Stimulated activated CD4-positive, alpha-beta T cell treated with anti-CD3 and anti-CD28 coated beads, Interleukin-2, amount 100 ng/mL, for 4 hours (primary cell): ENCODE results near the gene CTU2.

Experiments
- DNase-seq: peaks from one replicate; pipeline ENCODE4 v3.0.0-alpha.2; 2020; ENCODE audit warnings: low read depth

CTU2 gene

GRCh38 chr16:88743693-88744576 is 37.6 kb downstream of the CTU2 start:
- DNase-seq: peak; percentile 68

- no peak for DNase-seq
Observed at GRCh38 chr16:88744577-88745521, 38.5 kb downstream of the CTU2 start.

- DNase-seq: no peak
Observed at GRCh38 chr16:88746506-88746905, 40.2 kb downstream of the CTU2 start.

GRCh38 chr16:88747588-88748301 is 41.4 kb downstream of the CTU2 start:
- no peak for DNase-seq

- DNase-seq: no peak
Observed at GRCh38 chr16:88748364-88748763, 42.1 kb downstream of the CTU2 start.

GRCh38 chr16:88749358-88749757 is 43.1 kb downstream of the CTU2 start:
- DNase-seq: no peak

GRCh38 chr16:88750854-88751253 is 44.6 kb downstream of the CTU2 start:
- no peak for DNase-seq

GRCh38 chr16:88752386-88753002 is 46.2 kb downstream of the CTU2 start:
- no peak for DNase-seq

GRCh38 chr16:88753191-88753590 is 46.9 kb downstream of the CTU2 start:
- no peak for DNase-seq

GRCh38 chr16:88753602-88754001 is 47.3 kb downstream of the CTU2 start:
- no peak for DNase-seq

GRCh38 chr16:88754109-88754911 is 48.0 kb downstream of the CTU2 start:
- DNase-seq: no peak

- DNase-seq: no peak
Observed at GRCh38 chr16:88754912-88755744, 48.8 kb downstream of the CTU2 start.

- DNase-seq: no peak
Observed at GRCh38 chr16:88755745-88756443, 49.6 kb downstream of the CTU2 start.

GRCh38 chr16:88758227-88758943 is 52.1 kb downstream of the CTU2 start:
- no peak for DNase-seq

- DNase-seq: no peak
Observed at GRCh38 chr16:88758944-88759244, 52.6 kb downstream of the CTU2 start.

- DNase-seq: peak; percentile 32
Observed at GRCh38 chr16:88759245-88759975, 53.1 kb downstream of the CTU2 start.

GRCh38 chr16:88759976-88760350 is 53.7 kb downstream of the CTU2 start:
- DNase-seq: no peak
